Vagina (tissue), 2 donors: ENCODE results near the gene MED8.

Source experiments
- CTCF ChIP-seq, 3 experiments: fragments of 450-650 bp in 2 of 3; fragments of 200-600 bp in 1 of 3; sonication (generic) in 1 of 3; IDR thresholded peaks; one replicate each; pipeline ENCODE4 v1.5.1; 2017 to 2019; ENCODE audit warnings: antibody characterized with exemption in 3 of 3, mild to moderate bottlenecking in 2 of 3, moderate library complexity in 2 of 3
- POLR2A ChIP-seq, 2 donors: fragments of 450-650 bp; IDR thresholded peaks; one replicate each; pipeline ENCODE4 v1.6.1; 2017; ENCODE audit warnings: antibody characterized with exemption in 2 of 2, mild to moderate bottlenecking in 2 of 2, moderate library complexity in 2 of 2

- TF ChIP-seq CTCF (IDR thresholded peaks at IDR 0.05), result no peak
- no peak for TF ChIP-seq POLR2A (IDR thresholded peaks at IDR 0.05)
Measured at GRCh38 chr1:43365678-43366077, 23.9 kb downstream of the MED8 start.
